ENCODE data around the gene ANK3. TPM values are rescaled to one million over a fixed set of nuclear protein-coding genes. Genes with fewer than 3 reads are reported as not detected.

ANK3 gene
- total and polyA plus RNA-seq, 3 donors from 2014 or later, result 23.5 to 39.9 (median 38.6) TPM

- no peak overlapping the region for H3K4me3 ChIP-seq
- WGBS, 2 donors, result 78 to 79% methylated on average over 12 of the region's 12 CpGs
- no peak for TF ChIP-seq CTCF (IDR thresholded peaks at IDR 0.05)
- TF ChIP-seq POLR2A (IDR thresholded peaks at IDR 0.05), result no peak
- intact Hi-C loops (cut with DNase I; ENCODE audit: low total_unique reads), result no loop called here
- H3K27me3 ChIP-seq, result no peaks in the 10 kb centered on the region
- no peak overlapping the region for H3K27ac ChIP-seq
- no peaks in the 10 kb centered on the region for H3K4me1 ChIP-seq
- no peaks in the 10 kb centered on the region for H3K36me3 ChIP-seq (ENCODE audit: low read depth, missing control alignments)
- no peaks in the 10 kb centered on the region for H3K9me3 ChIP-seq
- no peak for DNase-seq
These were observed 25.4 kb upstream of the ANK3 start for GRCh38 chr10:60414877-60415585.

- no peak for DNase-seq
- TF ChIP-seq CTCF (IDR thresholded peaks at IDR 0.05) (no peak), POLR2A (IDR thresholded peaks at IDR 0.05) (no peak)
- H3K36me3 ChIP-seq (ENCODE audit: low read depth, missing control alignments), result no peaks in the 10 kb centered on the region
- intact Hi-C loops (cut with DNase I; ENCODE audit: low total_unique reads), result no loop called here
- no peaks in the 10 kb centered on the region for H3K9me3 ChIP-seq
- no peaks in the 10 kb centered on the region for H3K4me1 ChIP-seq
- WGBS, 2 donors, result 67 to 81% methylated on average over 2 of the region's 2 CpGs
- H3K4me3 ChIP-seq, result no peak overlapping the region
- H3K27ac ChIP-seq, result no peak overlapping the region
- H3K27me3 ChIP-seq, result no peaks in the 10 kb centered on the region
These were observed 24.4 kb upstream of the ANK3 start for GRCh38 chr10:60414111-60414510.

- no peaks in the 10 kb centered on the region for H3K36me3 ChIP-seq (ENCODE audit: low read depth, missing control alignments)
- no peaks in the 10 kb centered on the region for H3K9me3 ChIP-seq
- H3K27me3 ChIP-seq, result no peaks in the 10 kb centered on the region
- H3K27ac ChIP-seq, result no peak overlapping the region
- WGBS, 2 donors, result 73 to 77% methylated on average over 2 of the region's 2 CpGs
- H3K4me3 ChIP-seq, result no peak overlapping the region
- DNase-seq, result no peak
- no peaks in the 10 kb centered on the region for H3K4me1 ChIP-seq
- intact Hi-C loops (cut with DNase I; ENCODE audit: low total_unique reads), result no loop called here
- TF ChIP-seq POLR2A (IDR thresholded peaks at IDR 0.05) (no peak), CTCF (IDR thresholded peaks at IDR 0.05) (no peak)
These were observed 23.8 kb upstream of the ANK3 start for GRCh38 chr10:60413306-60414012.

GRCh38 chr10:60410970-60411369 is 21.3 kb upstream of the ANK3 start:
- intact Hi-C loops (cut with DNase I; ENCODE audit: low total_unique reads), result no loop called here
- no peak for TF ChIP-seq POLR2A (IDR thresholded peaks at IDR 0.05)
- TF ChIP-seq CTCF (IDR thresholded peaks at IDR 0.05), result no peak
- Histone ChIP-seq H3K4me1 (no peaks in the 10 kb centered on the region), H3K27me3 (no peaks in the 10 kb centered on the region), H3K9me3 (no peaks in the 10 kb centered on the region), H3K4me3 (no peak overlapping the region), H3K27ac (no peak overlapping the region), H3K36me3 (ENCODE audit: low read depth, missing control alignments) (no peaks in the 10 kb centered on the region)
- 84 to 93% methylated on average over 3 of the region's 3 CpGs for WGBS, 2 donors
- DNase-seq, result no peak

Measured in testis (tissue), 3 donors.